HG03439 (cell line): Measurements from ENCODE around the gene MAPK8IP3.
A peak's percentile ranks its signal among the peaks of the same experiment; 100 is the strongest.

Experiments used
- ATAC-seq: cut with Tn5 transposase; IDR thresholded peaks from one replicate; pipeline ENCODE4 v1.9.1; 2021; ENCODE audit warnings: mild to moderate bottlenecking, moderate library complexity; ENCODE audit not compliant: unreplicated experiment

Gene MAPK8IP3

GRCh38 chr16:1772908-1773702 lies 67.1 kb downstream of the MAPK8IP3 start, which contains the start of gene MRPS34:
Gene MRPS34, minus strand, starts transcription at chr16:1773134. Its CDS starts 15 bp downstream, at chr16:1773119.
- ATAC-seq, result peak; percentile 45

- ATAC-seq, result no peak
These were observed 67.9 kb downstream of the MAPK8IP3 start for GRCh38 chr16:1773703-1774447.

- ATAC-seq, result no peak
These were observed 68.4 kb downstream of the MAPK8IP3 start for GRCh38 chr16:1774448-1774780.

- ATAC-seq, result no peak
These were observed 69.2 kb downstream of the MAPK8IP3 start for GRCh38 chr16:1775006-1775845.

- no peak for ATAC-seq
These were observed 70.1 kb downstream of the MAPK8IP3 start for GRCh38 chr16:1775846-1776671.

- ATAC-seq, result no peak
These were observed 70.6 kb downstream of the MAPK8IP3 start for GRCh38 chr16:1776672-1776955.

- ATAC-seq, result no peak
These were observed 71.0 kb downstream of the MAPK8IP3 start for GRCh38 chr16:1776991-1777374.

GRCh38 chr16:1777375-1778199 lies 71.6 kb downstream of the MAPK8IP3 start:
- ATAC-seq, result no peak

- no peak for ATAC-seq
These were observed 72.5 kb downstream of the MAPK8IP3 start for GRCh38 chr16:1778200-1779179.

GRCh38 chr16:1779234-1779701 lies 73.3 kb downstream of the MAPK8IP3 start:
- no peak for ATAC-seq

- no peak for ATAC-seq
These were observed 74.0 kb downstream of the MAPK8IP3 start for GRCh38 chr16:1779741-1780676.

GRCh38 chr16:1780677-1781072 lies 74.7 kb downstream of the MAPK8IP3 start:
- ATAC-seq, result no peak

- ATAC-seq, result no peak
These were observed 75.3 kb downstream of the MAPK8IP3 start for GRCh38 chr16:1781254-1781653.

- no peak for ATAC-seq
These were observed 75.9 kb downstream of the MAPK8IP3 start for GRCh38 chr16:1781758-1782407.

- peak; percentile 82 for ATAC-seq
These were observed 76.6 kb downstream of the MAPK8IP3 start, which contains the start of the genes NUBP2 and SPSB3 for GRCh38 chr16:1782408-1783264. Gene NUBP2, plus strand, starts transcription at chr16:1782960. Its CDS starts 61 bp downstream, at chr16:1783021. Gene SPSB3, minus strand, starts transcription at chr16:1782571. Its CDS starts 1,088 bp downstream, at chr16:1781483.
